Activated CD4-positive, alpha-beta T cell treated with anti-CD3 and anti-CD28 coated beads for 1 hour (primary cell): ENCODE results near the gene SULT1C2.
"Not testable (repeated sequence)": the region's sequence is repeated elsewhere in the genome, so short reads cannot be mapped to it uniquely, and the experiment has no call there.

Experiments used
- DNase-seq: peaks from one replicate; pipeline ENCODE4 v3.0.0-alpha.2; 2020

SULT1C2 gene

DNA sequence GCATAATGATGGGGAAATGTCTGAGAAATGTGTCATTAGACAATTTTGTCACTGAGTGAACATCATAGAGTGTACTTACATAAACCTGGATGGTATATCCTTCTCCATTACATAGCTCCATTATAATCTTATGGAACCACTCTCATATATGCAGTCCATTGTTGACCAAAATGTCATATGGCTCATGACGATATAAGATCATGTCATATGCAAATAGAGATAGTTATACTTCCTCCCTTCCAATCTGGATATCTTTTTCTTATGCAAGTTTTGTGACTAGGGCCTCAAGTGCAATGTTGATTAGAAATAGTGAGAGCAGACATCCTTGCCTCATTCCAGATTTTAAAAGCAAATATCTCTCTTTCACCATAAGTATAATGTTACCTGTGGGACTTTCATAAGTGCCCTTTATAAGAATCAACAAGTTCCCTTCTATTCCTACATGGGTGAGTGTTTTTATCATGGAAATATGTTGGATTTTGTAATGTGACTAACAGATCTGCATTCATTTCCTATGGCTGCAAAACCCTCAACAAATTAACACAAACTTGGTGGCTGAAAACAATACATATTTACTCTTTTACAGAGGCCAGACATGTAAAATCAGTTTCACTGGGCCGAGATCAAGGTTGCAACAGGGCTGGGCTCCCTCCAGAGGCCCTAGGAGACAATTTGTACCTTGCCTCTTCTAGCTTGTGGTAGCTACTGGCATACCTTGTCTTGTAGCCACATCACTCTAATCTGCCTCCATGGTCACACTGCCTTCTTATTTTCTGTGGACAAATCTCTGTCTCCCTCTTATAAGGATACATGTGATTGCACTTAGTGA is 67.4 kb downstream of the SULT1C2 start:
- DNase-seq = no peak

DNA sequence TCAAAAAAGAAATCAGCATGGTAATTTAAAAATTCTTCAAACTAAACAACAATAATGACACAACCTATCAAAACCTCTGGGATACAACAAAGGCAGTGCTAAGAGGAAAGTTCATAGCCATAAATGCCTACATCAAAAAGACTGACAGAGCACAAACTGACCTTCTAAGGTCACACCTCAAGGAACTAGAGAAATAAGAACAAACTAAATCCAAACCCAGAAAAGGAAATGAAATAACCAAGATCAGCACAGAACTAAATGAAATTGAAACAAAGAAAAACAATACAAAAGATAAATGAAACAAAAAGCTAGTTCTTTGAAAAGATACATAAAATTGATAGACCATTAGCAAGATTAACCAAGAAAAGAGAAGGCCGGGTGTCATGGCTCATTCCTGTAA is 70.6 kb downstream of the SULT1C2 start:
- not testable (repeated sequence) for DNase-seq
